Dendritic cell treated with granulocyte-macrophage colony-stimulating factor and Interleukin-4, amounts not matched to agents 40 ng/mL and 50 ng/mL, for 4 days (primary cell): Measurements from ENCODE around the gene CACNA1C.
"Not testable (repeated sequence)": the region's sequence is repeated elsewhere in the genome, so short reads cannot be mapped to it uniquely, and the experiment has no call there.

Source experiments
- H3K27ac Mint-ChIP-seq: one replicate; pipeline ENCODE4 v1.8.0; 2022; ENCODE audit warnings: mild to moderate bottlenecking, mixed read lengths
- H3K27me3 Mint-ChIP-seq: one replicate; pipeline ENCODE4 v1.8.0; 2022; ENCODE audit warnings: mild to moderate bottlenecking, mixed read lengths
- H3K36me3 Mint-ChIP-seq: one replicate; pipeline ENCODE4 v1.8.0; 2022; ENCODE audit warnings: low read depth, mixed read lengths
- H3K4me1 Mint-ChIP-seq: one replicate; pipeline ENCODE4 v1.8.0; 2022; ENCODE audit warnings: low read depth, mixed read lengths
- H3K4me3 Mint-ChIP-seq: one replicate; pipeline ENCODE4 v1.8.0; 2022; ENCODE audit warnings: mild to moderate bottlenecking, moderate library complexity, mixed read lengths
- H3K9me3 Mint-ChIP-seq: one replicate; pipeline ENCODE4 v1.8.0; 2022; ENCODE audit warnings: mixed read lengths
- intact Hi-C: fragments of 100-400 bp; cut with micrococcal nuclease; formaldehyde crosslinking; loops from one replicate; pipeline ENCODE4 v1.15.0; 2022

CACNA1C gene

DNA sequence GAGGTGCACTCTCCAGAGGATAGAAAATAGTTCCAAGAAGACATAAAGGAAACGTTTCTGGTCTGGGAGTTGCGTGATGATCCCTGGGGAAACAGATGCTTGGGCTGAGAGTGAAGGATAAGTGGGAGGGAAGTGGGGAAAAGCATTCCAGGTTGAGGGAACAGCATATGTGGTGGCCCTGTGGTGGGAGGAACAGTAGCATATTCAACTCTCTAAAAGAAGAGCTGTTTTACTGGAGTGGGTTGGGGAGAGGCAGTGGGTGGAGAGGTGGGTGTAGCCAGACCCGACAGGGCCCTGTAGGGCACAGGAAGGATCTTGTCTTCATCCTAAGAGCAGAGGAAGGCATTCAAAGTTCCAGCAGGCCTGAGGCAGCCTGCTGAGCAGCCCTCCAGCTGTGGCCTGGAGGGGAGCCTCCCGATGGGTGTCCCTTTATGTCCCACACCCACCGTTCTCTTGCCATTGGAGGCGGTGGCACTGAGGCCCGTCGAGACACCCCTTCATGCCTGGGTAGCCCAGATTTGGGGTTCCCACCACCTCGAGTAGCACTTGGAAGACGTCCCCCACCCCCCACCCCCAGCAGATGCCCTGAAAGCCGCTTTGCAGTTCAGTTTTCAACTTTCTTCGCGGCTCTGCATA lies 431.5 kb downstream of the CACNA1C start:
- Mint-ChIP-seq H3K4me3 (no peak overlapping the region), H3K27me3 (peaks cover 72% of the 10 kb centered on the region), H3K27ac (no peak overlapping the region), H3K36me3 (no peaks in the 10 kb centered on the region), H3K9me3 (no peaks in the 10 kb centered on the region), H3K4me1 (peaks cover 6% of the 10 kb centered on the region)
- intact Hi-C loops: no loop called here

DNA sequence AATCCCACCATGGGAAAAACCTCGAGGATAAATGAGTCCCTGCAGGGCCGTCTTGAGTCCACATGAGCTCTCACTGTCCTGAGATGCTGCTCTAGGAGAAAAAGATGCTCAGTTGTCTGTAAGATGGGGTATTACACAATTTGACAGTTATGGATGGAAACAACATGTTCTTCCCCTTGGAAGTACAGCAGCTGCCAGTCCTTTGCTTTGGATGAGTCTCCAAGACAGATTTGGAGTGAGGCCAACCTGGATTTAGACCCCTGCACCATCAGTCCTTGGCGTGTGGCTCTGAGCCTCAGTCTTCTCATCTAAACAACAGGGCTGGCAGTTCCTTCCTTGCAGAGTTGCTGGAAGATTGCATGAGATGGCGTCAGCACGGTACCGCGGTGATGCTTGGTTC lies 432.9 kb downstream of the CACNA1C start:
- intact Hi-C loops: no loop called here
- H3K4me3 Mint-ChIP-seq: no peak overlapping the region
- no peaks in the 10 kb centered on the region for H3K36me3 Mint-ChIP-seq
- H3K27me3 Mint-ChIP-seq: peaks cover 58% of the 10 kb centered on the region
- no peak overlapping the region for H3K27ac Mint-ChIP-seq
- no peaks in the 10 kb centered on the region for H3K4me1 Mint-ChIP-seq
- H3K9me3 Mint-ChIP-seq: no peaks in the 10 kb centered on the region

DNA sequence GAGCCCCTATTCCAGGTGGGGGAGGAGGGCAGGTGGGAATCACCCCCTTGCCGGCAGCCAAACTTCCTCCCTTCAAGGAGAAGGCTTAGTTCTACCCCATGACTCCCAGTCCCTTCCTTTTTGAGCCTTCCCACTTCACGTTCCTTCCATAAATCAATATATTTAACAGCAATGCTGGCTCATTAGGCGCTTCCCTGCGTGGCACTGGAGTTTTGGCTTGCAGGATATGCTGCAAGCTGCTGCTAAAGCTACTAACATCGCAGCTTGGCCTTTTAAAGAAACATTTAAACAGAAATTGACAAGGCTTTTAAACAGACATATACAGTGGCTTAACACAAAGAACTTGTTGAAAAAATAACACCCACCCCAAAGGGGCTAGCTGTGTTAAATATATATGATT lies 434.0 kb downstream of the CACNA1C start:
- H3K27me3 Mint-ChIP-seq: peaks cover 48% of the 10 kb centered on the region
- no peaks in the 10 kb centered on the region for H3K36me3 Mint-ChIP-seq
- no peaks in the 10 kb centered on the region for H3K9me3 Mint-ChIP-seq
- no peak overlapping the region for H3K4me3 Mint-ChIP-seq
- intact Hi-C loops: no loop called here
- H3K4me1 Mint-ChIP-seq: no peaks in the 10 kb centered on the region
- no peak overlapping the region for H3K27ac Mint-ChIP-seq

DNA sequence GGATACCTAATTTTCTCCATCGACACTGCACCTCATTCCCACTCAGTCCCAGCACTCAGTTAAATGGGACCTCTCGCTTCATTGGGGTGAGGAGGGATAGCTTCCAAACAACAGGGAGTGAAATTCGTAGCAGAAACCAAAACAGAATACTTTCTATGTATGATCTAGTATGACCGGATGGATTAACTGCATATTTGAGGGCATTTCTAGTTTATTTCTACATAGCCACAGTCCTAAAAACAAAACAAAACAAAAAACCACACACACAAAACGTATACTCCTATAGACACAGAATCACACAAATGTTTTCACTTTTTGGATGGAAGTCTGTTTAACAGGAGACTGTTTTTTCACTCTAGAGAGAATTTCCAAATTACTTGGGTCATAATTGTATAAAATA lies 434.5 kb downstream of the CACNA1C start:
- H3K4me3 Mint-ChIP-seq: no peak overlapping the region
- no peaks in the 10 kb centered on the region for H3K9me3 Mint-ChIP-seq
- peaks cover 43% of the 10 kb centered on the region for H3K27me3 Mint-ChIP-seq
- H3K36me3 Mint-ChIP-seq: no peaks in the 10 kb centered on the region
- no peaks in the 10 kb centered on the region for H3K4me1 Mint-ChIP-seq
- intact Hi-C loops: no loop called here
- no peak overlapping the region for H3K27ac Mint-ChIP-seq

DNA sequence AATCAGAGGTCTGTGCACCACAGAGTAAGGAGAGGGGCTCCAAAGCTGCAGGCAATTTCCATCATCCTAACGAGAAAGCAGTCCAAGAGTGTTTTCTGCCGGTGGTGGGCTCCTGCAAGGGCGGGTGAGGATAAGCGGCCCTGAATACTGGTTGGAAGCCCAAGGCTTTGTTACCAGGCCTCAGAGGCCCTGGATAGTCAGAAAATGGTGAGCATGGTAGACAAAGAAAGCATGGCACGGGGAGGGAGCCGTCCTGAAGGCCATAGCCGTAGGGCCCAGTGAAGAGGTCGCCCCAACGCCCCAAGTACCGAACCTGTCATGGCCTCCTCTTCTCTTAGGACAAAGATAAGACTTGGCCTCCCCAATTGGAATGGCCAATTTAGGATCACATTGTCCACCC lies 435.3 kb downstream of the CACNA1C start:
- Mint-ChIP-seq H3K9me3 (no peaks in the 10 kb centered on the region), H3K27ac (no peak overlapping the region), H3K4me1 (no peaks in the 10 kb centered on the region), H3K4me3 (no peak overlapping the region), H3K27me3 (peaks cover 37% of the 10 kb centered on the region), H3K36me3 (no peaks in the 10 kb centered on the region)
- intact Hi-C loops: no loop called here

DNA sequence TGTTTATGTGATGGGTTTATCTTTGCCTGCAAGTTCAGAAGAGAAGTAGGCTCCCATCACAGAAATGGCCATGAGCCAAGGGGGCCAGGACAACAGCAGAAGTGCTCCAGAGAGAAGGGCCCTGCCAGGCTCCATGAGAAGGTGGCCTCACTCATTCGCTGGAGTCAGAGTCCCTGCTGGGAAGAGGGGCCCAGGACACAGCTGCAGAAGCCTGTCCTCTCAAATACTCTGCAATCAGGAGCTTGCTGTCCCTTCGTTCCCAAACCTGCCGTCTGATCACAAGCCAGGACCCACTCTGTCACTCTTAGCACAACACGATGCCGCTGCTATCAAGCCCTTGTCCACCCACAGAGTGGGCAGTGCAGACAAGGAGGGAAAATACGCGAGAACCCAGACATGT lies 435.8 kb downstream of the CACNA1C start:
- Mint-ChIP-seq H3K4me3 (no peak overlapping the region), H3K4me1 (no peaks in the 10 kb centered on the region), H3K27me3 (peaks cover 40% of the 10 kb centered on the region), H3K36me3 (no peaks in the 10 kb centered on the region), H3K27ac (no peak overlapping the region), H3K9me3 (no peaks in the 10 kb centered on the region)
- intact Hi-C loops: no loop called here

DNA sequence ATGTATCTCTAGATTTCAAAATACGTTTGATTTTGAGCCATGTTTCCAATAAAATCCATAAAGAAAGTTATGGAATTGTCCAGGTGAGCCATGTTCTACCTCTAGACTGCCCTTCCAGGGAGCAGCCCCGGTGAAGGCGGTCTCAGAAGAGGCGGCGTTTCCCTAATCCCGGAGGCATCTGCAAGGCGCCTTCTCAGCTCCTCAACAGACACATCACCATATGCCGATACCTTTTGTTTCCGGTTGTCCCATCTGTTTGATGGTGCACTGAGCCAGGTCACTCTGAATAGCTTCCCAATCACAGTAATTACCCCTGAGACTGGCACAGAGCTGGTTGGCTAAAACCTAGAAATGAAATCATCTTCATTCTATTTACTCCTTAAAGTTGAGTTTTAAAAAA lies 436.5 kb downstream of the CACNA1C start:
- no peaks in the 10 kb centered on the region for H3K36me3 Mint-ChIP-seq
- H3K27me3 Mint-ChIP-seq: peaks cover 33% of the 10 kb centered on the region
- H3K4me3 Mint-ChIP-seq: no peak overlapping the region
- H3K9me3 Mint-ChIP-seq: no peaks in the 10 kb centered on the region
- peaks cover 3% of the 10 kb centered on the region for H3K4me1 Mint-ChIP-seq
- no peak overlapping the region for H3K27ac Mint-ChIP-seq
- intact Hi-C loops: no loop called here

DNA sequence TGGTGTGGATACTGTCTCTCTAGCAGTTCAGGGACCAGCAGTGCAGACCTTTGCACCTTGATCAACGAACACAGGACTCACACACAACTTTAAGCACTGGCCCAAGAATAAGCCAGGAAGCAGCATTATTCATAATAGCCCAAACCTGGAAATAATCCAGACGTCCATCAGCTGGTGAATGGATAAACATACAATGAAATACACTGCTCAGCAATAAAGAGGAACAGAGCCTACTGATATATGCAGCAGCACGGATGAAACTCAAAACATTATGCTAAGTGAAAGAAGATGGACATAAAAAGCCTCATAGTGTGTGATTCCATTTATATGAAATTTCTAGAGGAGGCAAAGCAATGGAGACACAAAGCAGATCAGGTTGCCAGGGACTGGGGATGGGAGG lies 438.0 kb downstream of the CACNA1C start:
- intact Hi-C loops: no loop called here

DNA sequence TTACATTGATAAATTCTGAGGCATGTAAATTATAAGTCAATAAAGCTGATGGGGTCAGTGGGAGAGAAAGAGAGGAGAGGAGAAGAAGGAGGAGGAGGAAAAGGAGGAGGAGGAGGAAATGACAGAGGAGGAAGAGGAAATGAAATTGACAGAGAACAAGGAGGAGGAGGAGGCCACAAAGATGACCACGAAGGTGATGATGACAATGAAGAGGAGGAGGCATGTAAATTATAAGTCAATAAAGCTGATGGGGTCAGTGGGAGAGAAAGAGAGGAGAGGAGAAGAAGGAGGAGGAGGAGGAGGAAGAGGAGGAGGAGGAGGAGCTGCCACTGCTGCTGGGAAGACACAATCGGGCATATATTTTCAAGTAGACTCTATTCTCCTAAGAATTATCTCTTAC lies 438.6 kb downstream of the CACNA1C start:
- Mint-ChIP-seq H3K27me3 (peaks cover 19% of the 10 kb centered on the region), H3K4me1 (peaks cover 22% of the 10 kb centered on the region)
- intact Hi-C loops, H3K27ac Mint-ChIP-seq, H3K36me3 Mint-ChIP-seq, H3K9me3 Mint-ChIP-seq, H3K4me3 Mint-ChIP-seq: not testable (repeated sequence)

More for the DNA sequence above, 438.0 kb downstream of the CACNA1C start:
- H3K36me3 Mint-ChIP-seq: no peaks in the 10 kb centered on the region
- H3K27ac Mint-ChIP-seq: no peak overlapping the region
- H3K4me1 Mint-ChIP-seq: peaks cover 19% of the 10 kb centered on the region
- no peaks in the 10 kb centered on the region for H3K9me3 Mint-ChIP-seq
- no peak overlapping the region for H3K4me3 Mint-ChIP-seq
- H3K27me3 Mint-ChIP-seq: peaks cover 22% of the 10 kb centered on the region

DNA sequence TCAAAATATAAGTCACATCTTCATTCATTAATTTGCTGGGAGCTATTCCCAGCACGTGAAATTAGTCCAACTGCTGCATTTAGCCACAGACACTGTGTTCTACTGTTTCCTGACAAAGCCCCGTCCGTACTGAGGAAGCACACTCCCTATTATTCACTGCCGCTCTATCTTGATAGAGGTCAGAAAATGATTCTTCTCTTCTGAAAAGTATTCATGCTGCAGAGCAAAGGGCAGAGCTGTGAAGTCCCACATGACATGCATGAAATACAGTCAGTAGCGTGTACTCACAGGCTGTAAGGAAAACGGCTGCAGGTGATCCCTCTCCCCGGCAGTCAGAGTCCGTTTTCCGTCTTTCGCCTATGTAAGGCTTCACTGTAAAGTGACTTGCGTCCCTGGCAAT lies 439.4 kb downstream of the CACNA1C start:
- Mint-ChIP-seq H3K36me3 (no peaks in the 10 kb centered on the region), H3K4me1 (peaks cover 22% of the 10 kb centered on the region), H3K27ac (no peak overlapping the region), H3K4me3 (no peak overlapping the region), H3K9me3 (no peaks in the 10 kb centered on the region), H3K27me3 (peaks cover 17% of the 10 kb centered on the region)
- intact Hi-C loops: no loop called here

DNA sequence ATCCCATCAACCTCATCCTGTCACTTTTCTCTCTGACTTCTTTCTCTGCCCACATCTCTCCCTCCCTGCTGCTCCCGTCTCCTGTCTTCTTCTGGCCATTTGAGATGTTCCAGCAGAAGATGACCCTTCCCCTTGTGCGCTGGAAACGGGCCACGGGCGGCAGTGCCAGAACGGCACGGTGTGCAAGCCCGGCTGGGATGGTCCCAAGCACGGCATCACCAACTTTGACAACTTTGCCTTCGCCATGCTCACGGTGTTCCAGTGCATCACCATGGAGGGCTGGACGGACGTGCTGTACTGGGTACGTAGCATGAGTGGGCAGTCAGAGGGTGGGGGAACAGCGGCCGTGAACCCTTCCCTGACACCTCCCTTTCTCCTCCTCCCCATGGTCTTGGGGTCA lies 440.3 kb downstream of the CACNA1C start:
- Mint-ChIP-seq H3K27ac (no peak overlapping the region), H3K9me3 (no peaks in the 10 kb centered on the region), H3K27me3 (peaks cover 12% of the 10 kb centered on the region), H3K4me3 (no peak overlapping the region), H3K36me3 (no peaks in the 10 kb centered on the region), H3K4me1 (peaks cover 22% of the 10 kb centered on the region)
- intact Hi-C loops: no loop called here

DNA sequence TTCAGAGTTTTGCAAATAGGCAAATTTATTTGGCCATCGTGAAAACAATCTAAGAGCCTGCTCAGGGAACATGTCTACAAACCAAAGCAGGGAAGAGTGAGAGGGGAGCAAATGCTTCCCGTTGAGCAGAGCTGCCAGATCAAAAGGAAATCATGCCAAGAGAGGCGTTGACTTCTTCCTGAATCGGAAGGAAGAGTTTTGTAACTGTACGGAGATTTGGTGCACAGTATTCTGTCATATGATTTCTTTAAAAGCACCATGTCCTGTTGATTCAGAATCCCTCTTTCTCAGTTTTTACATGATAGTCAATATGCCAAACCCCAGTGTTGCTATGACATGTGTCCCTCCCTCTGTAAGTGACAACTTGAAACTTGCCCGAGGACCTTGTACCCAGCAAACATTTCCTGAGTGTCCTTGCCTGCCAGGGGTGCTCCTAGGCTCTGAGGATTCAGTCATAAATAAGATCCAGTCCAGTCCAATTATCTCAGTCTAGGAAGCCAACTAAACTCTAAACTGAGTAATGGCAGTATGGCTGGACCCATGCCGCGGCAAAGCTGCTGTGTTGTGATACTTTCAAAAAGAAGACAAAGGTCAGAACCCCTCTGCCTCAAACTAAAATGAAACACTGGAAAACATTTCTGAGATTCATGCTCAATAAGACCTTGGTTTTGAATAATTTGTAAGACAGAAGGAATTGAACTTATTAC lies 441.9 kb downstream of the CACNA1C start:
- peaks cover 22% of the 10 kb centered on the region for H3K4me1 Mint-ChIP-seq
- peaks cover 12% of the 10 kb centered on the region for H3K27me3 Mint-ChIP-seq
- intact Hi-C loops: no loop called here
- no peak overlapping the region for H3K4me3 Mint-ChIP-seq
- no peak overlapping the region for H3K27ac Mint-ChIP-seq
- H3K9me3 Mint-ChIP-seq: no peaks in the 10 kb centered on the region
- H3K36me3 Mint-ChIP-seq: no peaks in the 10 kb centered on the region

DNA sequence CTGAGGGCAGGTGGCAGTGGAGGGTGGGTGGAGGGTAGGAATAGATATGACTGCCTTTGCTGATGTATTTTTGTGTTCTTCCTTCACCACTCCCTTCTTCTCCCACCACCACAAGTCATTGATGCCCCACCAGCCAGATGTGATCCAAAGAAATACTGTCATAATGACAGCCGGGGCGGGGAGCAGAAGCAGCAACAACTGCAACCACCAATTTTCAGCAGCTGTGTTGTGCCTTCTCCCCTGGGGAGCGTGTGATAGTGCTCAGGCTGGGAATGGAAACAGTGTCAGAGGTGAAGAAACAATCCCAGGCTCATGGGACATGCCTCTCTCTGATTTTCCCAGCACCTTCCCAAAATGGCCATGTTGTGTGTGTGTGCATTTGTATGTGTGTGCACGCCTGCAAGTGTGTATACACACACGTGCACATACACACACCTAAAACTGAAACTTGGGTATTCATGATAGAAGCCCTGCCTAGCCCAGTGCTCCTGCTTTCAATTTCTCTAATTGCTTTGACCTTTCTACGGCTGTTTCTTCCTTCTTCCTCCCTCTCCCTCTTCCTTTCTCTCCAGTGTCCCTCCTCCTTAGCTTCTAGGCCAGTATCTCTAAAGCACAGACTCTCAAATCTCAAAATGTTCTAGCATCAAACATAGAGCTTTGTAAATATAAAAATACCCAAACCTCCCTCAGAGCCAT lies 442.8 kb downstream of the CACNA1C start:
- no peaks in the 10 kb centered on the region for H3K36me3 Mint-ChIP-seq

DNA sequence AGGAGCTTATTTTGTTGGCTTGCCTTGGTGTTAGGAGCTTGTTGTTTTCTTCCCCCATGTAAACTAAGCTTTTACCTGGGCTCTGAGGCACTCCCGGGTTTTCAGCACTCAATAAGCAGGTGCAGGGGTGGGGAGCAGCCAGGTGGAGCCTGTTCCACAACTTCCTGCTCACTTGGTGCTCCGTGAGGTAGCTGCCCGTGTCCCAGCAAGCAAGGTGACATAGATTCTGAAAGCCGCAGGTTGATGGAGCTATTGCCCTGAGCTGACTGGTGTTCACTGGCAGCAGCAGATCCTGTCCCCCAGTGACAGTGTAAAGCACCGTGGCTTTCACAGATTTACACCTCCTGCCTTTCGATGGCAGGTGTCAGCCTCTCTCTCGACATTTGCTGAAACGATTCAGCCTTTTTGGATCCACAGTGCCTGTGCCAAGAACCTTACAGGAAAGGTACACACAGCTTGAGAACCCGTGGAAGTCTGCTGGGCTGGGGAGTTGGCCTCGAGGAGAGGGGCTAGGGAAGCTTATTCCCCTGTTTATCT lies 446.2 kb downstream of the CACNA1C start:
- Mint-ChIP-seq H3K36me3 (no peaks in the 10 kb centered on the region), H3K27me3 (peaks cover 12% of the 10 kb centered on the region), H3K9me3 (no peaks in the 10 kb centered on the region), H3K4me3 (no peak overlapping the region), H3K4me1 (peaks cover 42% of the 10 kb centered on the region), H3K27ac (no peak overlapping the region)
- intact Hi-C loops: no loop called here

More for the DNA sequence above, 442.8 kb downstream of the CACNA1C start:
- Mint-ChIP-seq H3K4me1 (peaks cover 30% of the 10 kb centered on the region), H3K27ac (no peak overlapping the region), H3K9me3 (no peaks in the 10 kb centered on the region), H3K27me3 (peaks cover 12% of the 10 kb centered on the region), H3K4me3 (no peak overlapping the region)
- intact Hi-C loops: no loop called here
